HG02571 (cell line): ENCODE data around the gene METTL2B.
"Not testable (repeated sequence)": the region's sequence is repeated elsewhere in the genome, so short reads cannot be mapped to it uniquely, and the experiment has no call there.

ENCODE experiments used
- ATAC-seq: cut with Tn5 transposase; IDR thresholded peaks from one replicate; pipeline ENCODE4 v1.9.1; 2021; ENCODE audit warnings: mild to moderate bottlenecking, moderate library complexity; ENCODE audit not compliant: unreplicated experiment

METTL2B gene

GRCh38 chr7:128454808-128455542 is 21.6 kb upstream of the METTL2B start:
- ATAC-seq: no peak

GRCh38 chr7:128455543-128456254 is 20.8 kb upstream of the METTL2B start, which contains the start of gene HILPDA:
TSS of gene HILPDA (plus strand) at chr7:128455878. CDS start at chr7:128457269, 1,391 bp downstream.
- ATAC-seq: peak; percentile 87

- ATAC-seq: peak; percentile 7
These were observed 20.3 kb upstream of the METTL2B start for GRCh38 chr7:128456255-128456725.

- ATAC-seq: not testable (repeated sequence)
These were observed 19.2 kb upstream of the METTL2B start for GRCh38 chr7:128457385-128457784.

- peak; percentile 6 for ATAC-seq
These were observed 17.6 kb upstream of the METTL2B start for GRCh38 chr7:128458956-128459355.

GRCh38 chr7:128459394-128459878 is 17.1 kb upstream of the METTL2B start:
- peak; percentile 29 for ATAC-seq

GRCh38 chr7:128462460-128462859 is 14.1 kb upstream of the METTL2B start:
- ATAC-seq: no peak

- ATAC-seq: not testable (repeated sequence)
These were observed 13.2 kb upstream of the METTL2B start for GRCh38 chr7:128463345-128463744.

- ATAC-seq: not testable (repeated sequence)
These were observed 12.6 kb upstream of the METTL2B start for GRCh38 chr7:128463933-128464332.

GRCh38 chr7:128466871-128467270 is 9.7 kb upstream of the METTL2B start:
- ATAC-seq: not testable (repeated sequence)

GRCh38 chr7:128477336-128477690 is 765 bp downstream of the METTL2B start:
- ATAC-seq: not testable (repeated sequence)

- not testable (repeated sequence) for ATAC-seq
These were observed 2.5 kb downstream of the METTL2B start for GRCh38 chr7:128479082-128479481.

GRCh38 chr7:128488134-128488533 is 11.6 kb downstream of the METTL2B start:
- ATAC-seq: not testable (repeated sequence)

GRCh38 chr7:128497405-128497804 is 20.9 kb downstream of the METTL2B start:
- no peak for ATAC-seq

- ATAC-seq: not testable (repeated sequence)
These were observed 28.9 kb downstream of the METTL2B start for GRCh38 chr7:128505416-128505815.

GRCh38 chr7:128506819-128507218 is 30.3 kb downstream of the METTL2B start:
- not testable (repeated sequence) for ATAC-seq

- not testable (repeated sequence) for ATAC-seq
These were observed 30.9 kb downstream of the METTL2B start for GRCh38 chr7:128507321-128507993.

- not testable (repeated sequence) for ATAC-seq
These were observed 35.1 kb downstream of the METTL2B start for GRCh38 chr7:128511692-128512091.

GRCh38 chr7:128515232-128515631 is 38.7 kb downstream of the METTL2B start:
- not testable (repeated sequence) for ATAC-seq

GRCh38 chr7:128517023-128517422 is 40.5 kb downstream of the METTL2B start:
- ATAC-seq: not testable (repeated sequence)
